ENCODE data around the gene WBP2NL.
A peak's percentile ranks its signal among the peaks of the same experiment; 100 is the strongest.

Gene WBP2NL

GRCh38 chr22:41974691-41975290 is 23.8 kb upstream of the WBP2NL start:
- H3K9me3 ChIP-seq (ENCODE audit: control insufficient read depth, low read length) = no peaks in the 10 kb centered on the region
- H3K27ac ChIP-seq = no peak overlapping the region
- H3K4me1 ChIP-seq = no peaks in the 10 kb centered on the region
- no peak overlapping the region for H3K4me3 ChIP-seq (ENCODE audit: low read depth, low read length)
- no peak overlapping the region for H3K9ac ChIP-seq
- H3K4me2 ChIP-seq (ENCODE audit: low read length) = no peak overlapping the region
- no peaks in the 10 kb centered on the region for H3K27me3 ChIP-seq (ENCODE audit: control insufficient read depth, insufficient read depth, low read length)
- no peaks in the 10 kb centered on the region for H3K79me2 ChIP-seq
- no peak for TF ChIP-seq CTCF (IDR thresholded peaks at IDR 0.05)
- H3K36me3 ChIP-seq (ENCODE audit: control insufficient read depth, insufficient read depth, low read length) = no peaks in the 10 kb centered on the region
- no peak overlapping the region for H2AFZ ChIP-seq

GRCh38 chr22:41975299-41976069 is 23.1 kb upstream of the WBP2NL start:
- no peaks in the 10 kb centered on the region for H3K9me3 ChIP-seq (ENCODE audit: control insufficient read depth, low read length)
- H3K4me3 ChIP-seq (ENCODE audit: low read depth, low read length) = no peak overlapping the region
- no peak for TF ChIP-seq CTCF (IDR thresholded peaks at IDR 0.05)
- peak overlapping the region; percentile 69 for H2AFZ ChIP-seq
- H3K27ac ChIP-seq = no peak overlapping the region
- no peak overlapping the region for H3K9ac ChIP-seq
- no peaks in the 10 kb centered on the region for H3K79me2 ChIP-seq
- H3K4me2 ChIP-seq (ENCODE audit: low read length) = no peak overlapping the region
- no peaks in the 10 kb centered on the region for H3K36me3 ChIP-seq (ENCODE audit: control insufficient read depth, insufficient read depth, low read length)
- H3K27me3 ChIP-seq (ENCODE audit: control insufficient read depth, insufficient read depth, low read length) = no peaks in the 10 kb centered on the region
- no peaks in the 10 kb centered on the region for H3K4me1 ChIP-seq

GRCh38 chr22:41976070-41976901 is 22.3 kb upstream of the WBP2NL start:
- Histone ChIP-seq H3K9me3 (ENCODE audit: control insufficient read depth, low read length) (no peaks in the 10 kb centered on the region), H3K27ac (no peak overlapping the region), H3K4me2 (ENCODE audit: low read length) (peak overlapping the region; percentile 52), H3K79me2 (no peaks in the 10 kb centered on the region), H3K4me1 (no peaks in the 10 kb centered on the region), H3K36me3 (ENCODE audit: control insufficient read depth, insufficient read depth, low read length) (no peaks in the 10 kb centered on the region), H3K27me3 (ENCODE audit: control insufficient read depth, insufficient read depth, low read length) (no peaks in the 10 kb centered on the region), H2AFZ (peak overlapping the region; percentile 69), H3K4me3 (ENCODE audit: low read depth, low read length) (peak overlapping the region; percentile 30), H3K9ac (no peak overlapping the region)
- no peak for TF ChIP-seq CTCF (IDR thresholded peaks at IDR 0.05)

- Histone ChIP-seq H3K4me1 (no peaks in the 10 kb centered on the region), H3K4me2 (ENCODE audit: low read length) (peak overlapping the region; percentile 91), H2AFZ (peak overlapping the region; percentile 72), H3K27me3 (ENCODE audit: control insufficient read depth, insufficient read depth, low read length) (no peaks in the 10 kb centered on the region), H3K9me3 (ENCODE audit: control insufficient read depth, low read length) (no peaks in the 10 kb centered on the region), H3K79me2 (no peaks in the 10 kb centered on the region), H3K4me3 (ENCODE audit: low read depth, low read length) (peak overlapping the region; percentile 57), H3K9ac (no peak overlapping the region), H3K27ac (no peak overlapping the region), H3K36me3 (ENCODE audit: control insufficient read depth, insufficient read depth, low read length) (no peaks in the 10 kb centered on the region)
- TF ChIP-seq CTCF (IDR thresholded peaks at IDR 0.05) = no peak
Measured at GRCh38 chr22:41976961-41977566, 21.5 kb upstream of the WBP2NL start.
